MCF 10A (cell line): Measurements from ENCODE around the gene CHD5. TPM values are rescaled to one million over a fixed set of nuclear protein-coding genes. Genes with fewer than 3 reads are reported as not detected.

Source experiments
- BruUV-seq: library from RNA; stranded (reverse); fragments of 400-500 nt; replicated peaks from 2 replicates; lab custom pipeline; 2021; lab: Mats Ljungman, UMichigan
- CTCF ChIA-PET: fragments of 300-600 bp; sonication (Branson Sonifier 250); formaldehyde crosslinking; extraction: SDS; loops from one replicate; lab custom pipeline; 2021; ENCODE audit warnings: antibody characterized with exemption, inconsistent platforms; lab: Yijun Ruan, JAX
- POLR2A ChIA-PET: fragments of 300-600, 350-650 bp; sonication (Branson Sonifier 250); formaldehyde crosslinking; extraction: SDS; loops from one replicate; lab custom pipeline; 2020; ENCODE audit warnings: antibody characterized with exemption, inconsistent platforms; lab: Yijun Ruan, JAX
- DNase-seq: peaks from one replicate; pipeline ENCODE4 v3.0.0-alpha.2; 2018; ENCODE audit not compliant: unreplicated experiment
- H3K27ac Mint-ChIP-seq: one replicate; pipeline ENCODE4 v1.8.0; 2022; ENCODE audit warnings: mild to moderate bottlenecking, low read depth, mixed read lengths; ENCODE audit not compliant: unreplicated experiment
- H3K27me3 Mint-ChIP-seq: one replicate; pipeline ENCODE4 v1.8.0; 2022; ENCODE audit warnings: mixed read lengths; ENCODE audit not compliant: insufficient read depth, unreplicated experiment
- H3K36me3 Mint-ChIP-seq: one replicate; pipeline ENCODE4 v1.8.0; 2022; ENCODE audit warnings: mild to moderate bottlenecking, moderate library complexity, mixed read lengths; ENCODE audit not compliant: insufficient read depth, unreplicated experiment
- H3K4me1 Mint-ChIP-seq: one replicate; pipeline ENCODE4 v1.8.0; 2022; ENCODE audit warnings: mixed read lengths; ENCODE audit not compliant: insufficient read depth, unreplicated experiment
- H3K4me3 Mint-ChIP-seq: one replicate; pipeline ENCODE4 v1.8.0; 2022; ENCODE audit warnings: mild to moderate bottlenecking, moderate library complexity, mixed read lengths; ENCODE audit not compliant: unreplicated experiment
- H3K9me3 Mint-ChIP-seq: one replicate; pipeline ENCODE4 v1.8.0; 2022; ENCODE audit warnings: mixed read lengths; ENCODE audit not compliant: unreplicated experiment
- CTCF ChIP-seq: fragments of 200-600 bp; IDR thresholded peaks from one replicate; pipeline ENCODE4 v1.8.0; 2022; ENCODE audit warnings: antibody characterized with exemption, mild to moderate bottlenecking; ENCODE audit not compliant: unreplicated experiment
- intact Hi-C: fragments of 100-400 bp; cut with micrococcal nuclease; formaldehyde crosslinking; loops from 2 replicates; pipeline ENCODE4 v1.14.1; 2022
- total RNA-seq: library from RNA; stranded (reverse); gene quantifications from 2 replicates; pipeline ENCODE4 v1.2.3, GENCODE V29; 2022

CHD5 gene
- total RNA-seq, 1 experiment from 2014 or later = 0.07 TPM

- CTCF ChIA-PET = interaction anchor here (0.7 to 0.9 kb wide), 2 partner anchors 117 to 266 kb away, joined by 3 read pairs; no protein-coding TSS in a partner anchor
- no peak for DNase-seq
- Mint-ChIP-seq H3K36me3 (no peaks in the 10 kb centered on the region), H3K4me1 (no peaks in the 10 kb centered on the region), H3K9me3 (no peaks in the 10 kb centered on the region), H3K27me3 (no peaks in the 10 kb centered on the region), H3K4me3 (no peak overlapping the region), H3K27ac (no peak overlapping the region)
- intact Hi-C loops = no loop called here
- POLR2A ChIA-PET = no interaction called here
- no peak for TF ChIP-seq CTCF
- no TSS peak for BruUV-seq
Observed at GRCh38 chr1:6070450-6070974, 109.6 kb downstream of the CHD5 start.

DNA sequence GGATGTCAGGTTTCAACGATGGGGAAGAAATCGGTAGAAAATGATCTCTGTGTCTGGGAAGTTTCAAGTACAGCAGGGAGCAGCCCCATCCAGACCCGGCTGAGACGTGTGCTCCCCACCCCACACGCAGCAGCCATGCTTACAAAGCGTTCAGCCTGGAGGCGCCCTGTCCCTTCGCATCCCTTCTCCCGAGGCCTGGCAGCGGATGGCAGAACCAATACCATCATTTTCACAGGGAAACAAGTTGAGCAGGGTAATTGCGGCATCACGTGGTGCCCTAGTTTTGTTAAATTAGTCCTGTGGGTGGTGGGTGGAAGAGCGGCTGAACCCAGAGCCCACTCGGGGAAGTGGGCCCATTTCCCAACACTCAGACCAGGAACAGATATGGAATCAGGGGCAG, 110.5 kb downstream of the CHD5 start:
- Mint-ChIP-seq H3K4me1 (no peaks in the 10 kb centered on the region), H3K9me3 (no peaks in the 10 kb centered on the region), H3K4me3 (no peak overlapping the region), H3K27me3 (no peaks in the 10 kb centered on the region), H3K27ac (no peak overlapping the region), H3K36me3 (no peaks in the 10 kb centered on the region)
- no TSS peak for BruUV-seq
- intact Hi-C loops = no loop called here
- no peak for TF ChIP-seq CTCF
- no peak for DNase-seq
- ChIA-PET POLR2A (no interaction called here), CTCF (no interaction called here)

DNA sequence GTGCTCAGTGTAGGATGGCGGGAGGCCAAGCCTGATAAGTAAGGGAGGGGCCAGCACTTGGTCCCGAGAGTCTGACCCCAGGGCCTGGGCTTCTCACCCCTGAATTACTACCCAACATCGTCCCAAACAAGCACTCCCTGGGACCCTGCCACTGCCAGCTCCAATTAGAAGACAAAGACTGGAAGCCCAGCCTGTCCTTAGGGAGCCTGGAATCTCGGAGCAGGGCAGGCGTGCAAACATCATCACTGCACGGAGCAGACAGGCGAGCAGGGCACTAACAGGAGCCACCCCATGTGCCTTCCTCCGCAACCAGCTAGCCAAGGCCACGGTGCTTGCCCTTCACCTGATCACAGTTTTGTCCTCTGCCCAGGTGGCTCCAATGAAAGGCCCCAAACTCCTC, 111.2 kb downstream of the CHD5 start:
- H3K4me1 Mint-ChIP-seq = no peaks in the 10 kb centered on the region
- no peaks in the 10 kb centered on the region for H3K36me3 Mint-ChIP-seq
- ChIA-PET CTCF (no interaction called here), POLR2A (no interaction called here)
- no peak for DNase-seq
- intact Hi-C loops = no loop called here
- BruUV-seq = no TSS peak
- no peaks in the 10 kb centered on the region for H3K27me3 Mint-ChIP-seq
- no peaks in the 10 kb centered on the region for H3K9me3 Mint-ChIP-seq
- TF ChIP-seq CTCF = no peak
- no peak overlapping the region for H3K27ac Mint-ChIP-seq
- no peak overlapping the region for H3K4me3 Mint-ChIP-seq

DNA sequence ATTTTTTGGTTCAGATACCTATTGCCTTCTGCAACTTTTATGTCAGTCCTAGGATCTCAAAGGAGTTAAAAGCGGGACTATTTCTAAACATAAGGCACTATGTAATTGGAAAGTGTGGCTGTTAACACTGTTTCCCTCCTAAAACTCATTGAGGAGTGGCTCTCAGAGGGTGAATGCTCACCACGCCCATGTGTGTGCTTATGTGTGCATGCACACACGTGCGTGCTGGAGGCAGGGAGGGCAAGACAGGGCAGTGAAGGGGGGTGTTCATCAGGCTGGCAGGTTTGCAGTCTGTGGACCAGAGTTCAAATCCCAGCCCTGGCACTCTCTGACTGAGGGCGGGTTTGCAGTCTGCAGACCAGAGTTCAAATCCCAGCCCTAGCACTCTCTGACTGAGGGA, 112.0 kb downstream of the CHD5 start:
- TF ChIP-seq CTCF = no peak
- BruUV-seq = no TSS peak
- CTCF ChIA-PET = interaction anchor here (1.2 kb wide), 1 partner anchor 15 kb away, joined by 3 read pairs; no protein-coding TSS in a partner anchor
- no peak for DNase-seq
- Mint-ChIP-seq H3K4me3 (no peak overlapping the region), H3K9me3 (no peaks in the 10 kb centered on the region), H3K36me3 (no peaks in the 10 kb centered on the region), H3K27ac (no peak overlapping the region), H3K4me1 (no peaks in the 10 kb centered on the region), H3K27me3 (no peaks in the 10 kb centered on the region)
- intact Hi-C loops = no loop called here
- POLR2A ChIA-PET = no interaction called here
